Spinal cord (tissue), 10 donors: ENCODE measurements around the gene RAB11FIP4. TPM values are rescaled to one million over a fixed set of nuclear protein-coding genes. Genes with fewer than 3 reads are reported as not detected.
"Not testable (repeated sequence)": the region's sequence is repeated elsewhere in the genome, so short reads cannot be mapped to it uniquely, and the experiment has no call there.

ENCODE experiments used
- DNase-seq, 6 donors: peaks; one replicate each; pipeline versions ENCODE4 v3.0.0 to v3.0.0-alpha.2; 2013 to 2015; ENCODE audit warnings: low spot score in 6 of 6, low read depth in 4 of 6
- H3K27ac ChIP-seq: one replicate; pipeline ENCODE4 v1.5.1; 2013; ENCODE audit warnings: low read depth, low read length, control low read depth
- H3K27me3 ChIP-seq: one replicate; pipeline ENCODE4 v1.6.1; 2013; ENCODE audit warnings: low read length; ENCODE audit not compliant: control insufficient read depth, insufficient read depth
- H3K36me3 ChIP-seq: one replicate; pipeline ENCODE4 v1.6.1; 2013; ENCODE audit warnings: low read length; ENCODE audit not compliant: control insufficient read depth, insufficient read depth
- H3K4me1 ChIP-seq: one replicate; pipeline ENCODE4 v1.6.1; 2013; ENCODE audit warnings: low read length; ENCODE audit not compliant: control insufficient read depth, insufficient read depth
- H3K4me3 ChIP-seq: one replicate; pipeline ENCODE4 v1.5.1; 2013; ENCODE audit warnings: low read depth, low read length, control low read depth
- H3K9me3 ChIP-seq: one replicate; pipeline ENCODE4 v1.6.1; 2013; ENCODE audit warnings: low read length; ENCODE audit not compliant: control insufficient read depth, insufficient read depth
- WGBS: methylation state at CpG from one replicate; pipeline ENCODE4 v1.1.5; 2013; ENCODE audit warnings: missing lambda C conversion rate; ENCODE audit not compliant: insufficient coverage; 5-methylcytosine and 5-hydroxymethylcytosine counted together
- polyA plus RNA-seq, 2 donors: library from polyadenylated mRNA; unstranded; fragments of 120-200 nt; gene quantifications; one replicate each; pipeline ENCODE4 v1.2.1, GENCODE V29; 2013; ENCODE audit not compliant: insufficient read length in 2 of 2
- total RNA-seq, 2 donors: library from RNA; depleted of rRNA in 1 of 2; stranded (reverse); fragments of 120-200 nt in 1 of 2; fragments of >200 nt in 1 of 2; gene quantifications; one replicate each; pipeline versions ENCODE4 v1.2.3 to v1.2.4, GENCODE V29; 2013 to 2014
- donor health status: healthy.

Gene RAB11FIP4
- total and polyA plus RNA-seq, 4 donors, result 15.3 to 50.5 (median 40.1) TPM

- Histone ChIP-seq H3K4me3 (no peak overlapping the region), H3K9me3 (no peaks in the 10 kb centered on the region), H3K27ac (no peak overlapping the region), H3K36me3 (peaks cover 13% of the 10 kb centered on the region), H3K4me1 (peaks cover 8% of the 10 kb centered on the region), H3K27me3 (no peaks in the 10 kb centered on the region)
- WGBS, result no CpG with 5 or more reads among the region's 4 CpGs
- no peak for DNase-seq
Observed at GRCh38 chr17:31439716-31440115, 48.2 kb downstream of the RAB11FIP4 start.

DNA sequence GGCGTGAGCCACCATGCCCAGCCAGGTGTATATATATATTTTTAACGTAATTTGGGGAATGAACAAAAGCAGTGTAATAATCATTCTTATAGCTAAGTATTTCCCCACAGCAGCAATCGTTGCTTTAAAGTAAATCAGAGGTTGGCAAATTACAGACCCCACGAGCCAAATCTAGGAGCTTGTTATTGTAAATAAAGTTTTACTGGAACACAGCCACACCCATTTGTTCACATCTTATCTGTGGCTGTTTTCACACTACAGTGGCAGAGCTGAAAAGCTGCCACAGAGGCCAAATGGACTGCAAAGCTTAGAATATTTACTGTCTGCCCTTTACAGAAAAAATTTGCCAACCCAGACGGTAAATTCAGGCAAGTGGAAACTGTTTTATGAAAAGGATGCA, 50.8 kb downstream of the RAB11FIP4 start:
- DNase-seq, result no peak
- Histone ChIP-seq H3K4me3 (no peak overlapping the region), H3K36me3 (peaks cover 8% of the 10 kb centered on the region), H3K4me1 (peaks cover 4% of the 10 kb centered on the region), H3K27ac (no peak overlapping the region), H3K9me3 (no peaks in the 10 kb centered on the region), H3K27me3 (no peaks in the 10 kb centered on the region)
- 60% methylated on average over 1 of the region's 5 CpGs for WGBS

- no CpG with 5 or more reads among the region's 5 CpGs for WGBS
- H3K4me1 ChIP-seq, H3K4me3 ChIP-seq, H3K27ac ChIP-seq, DNase-seq, H3K9me3 ChIP-seq, H3K27me3 ChIP-seq, H3K36me3 ChIP-seq: not testable (repeated sequence)
Observed at GRCh38 chr17:31442856-31443255, 51.4 kb downstream of the RAB11FIP4 start.

- H3K27me3 ChIP-seq, result no peaks in the 10 kb centered on the region
- H3K36me3 ChIP-seq, result peaks cover 6% of the 10 kb centered on the region
- H3K4me3 ChIP-seq, result no peak overlapping the region
- no peaks in the 10 kb centered on the region for H3K9me3 ChIP-seq
- DNase-seq, result no peak
- WGBS, result 92% methylated on average over 6 of the region's 7 CpGs
- no peaks in the 10 kb centered on the region for H3K4me1 ChIP-seq
- H3K27ac ChIP-seq, result no peak overlapping the region
Observed at GRCh38 chr17:31443386-31443785, 51.9 kb downstream of the RAB11FIP4 start.

DNA sequence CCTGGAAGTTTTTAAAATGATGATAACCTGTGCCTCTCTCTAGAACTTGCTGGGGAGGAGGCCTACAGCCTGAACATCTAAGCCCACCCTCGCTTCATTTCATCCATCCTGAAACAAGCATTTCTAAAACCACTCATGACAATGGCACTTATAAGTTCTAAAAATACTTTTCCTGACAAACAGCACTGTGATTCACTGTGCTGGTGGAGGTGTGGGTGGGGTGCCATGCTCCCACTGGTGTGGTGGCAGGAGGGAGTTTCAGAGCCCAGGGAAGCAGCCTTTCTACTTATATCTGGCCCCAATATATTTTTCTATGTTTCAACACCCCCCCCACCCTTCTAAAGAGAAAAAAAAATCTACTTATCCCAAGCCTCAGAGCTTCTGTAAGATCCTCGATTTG, 52.6 kb downstream of the RAB11FIP4 start:
- Histone ChIP-seq H3K36me3 (peaks cover 3% of the 10 kb centered on the region), H3K4me3 (no peak overlapping the region), H3K4me1 (no peaks in the 10 kb centered on the region), H3K27me3 (no peaks in the 10 kb centered on the region), H3K9me3 (no peaks in the 10 kb centered on the region), H3K27ac (no peak overlapping the region)
- DNase-seq, result no peak
- WGBS, result no CpG with 5 or more reads among the region's 2 CpGs

DNA sequence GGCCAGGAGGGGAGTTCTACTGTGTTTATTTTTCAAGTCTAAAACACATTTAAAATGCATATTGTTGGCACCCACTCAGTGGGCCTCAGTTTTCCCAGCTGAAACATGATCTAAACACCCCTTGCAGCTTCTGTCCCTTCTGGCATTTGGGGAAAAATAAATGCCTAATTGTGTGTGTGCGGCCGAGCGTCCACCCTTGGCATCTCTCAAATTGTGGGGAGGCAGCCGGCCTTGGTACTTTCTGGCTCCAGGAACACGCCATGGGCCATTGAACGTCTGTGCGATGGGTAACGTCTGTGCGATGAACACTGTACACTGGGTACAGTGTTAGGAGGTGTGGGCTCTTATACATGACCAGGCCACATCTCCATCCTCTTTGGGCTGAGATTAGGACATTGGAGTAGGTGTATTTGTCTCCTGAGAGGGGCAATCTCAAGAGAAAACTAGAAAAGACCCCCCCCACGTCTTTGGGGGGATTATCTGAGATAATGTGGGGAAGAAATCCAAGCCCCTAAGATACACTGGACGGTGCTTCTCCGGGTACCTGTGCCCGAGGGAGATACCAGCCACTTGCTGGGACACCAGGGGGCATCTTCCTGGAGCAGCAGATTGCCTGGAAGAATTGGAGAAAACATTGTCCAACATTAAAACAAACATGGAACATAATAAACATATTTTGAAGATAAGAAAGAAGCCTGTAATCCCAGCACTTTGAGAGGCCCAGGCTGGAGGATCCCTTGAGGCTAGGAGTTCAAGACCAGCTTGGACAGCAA, 54.9 kb downstream of the RAB11FIP4 start:
- Histone ChIP-seq H3K4me1 (no peaks in the 10 kb centered on the region), H3K36me3 (peaks cover 3% of the 10 kb centered on the region), H3K27ac (no peak overlapping the region), H3K4me3 (no peak overlapping the region), H3K27me3 (no peaks in the 10 kb centered on the region), H3K9me3 (no peaks in the 10 kb centered on the region)
- peak in 2 of 6 donors; percentile 21 to 33 for DNase-seq
- WGBS, result 68% methylated on average over 8 of the region's 13 CpGs

DNA sequence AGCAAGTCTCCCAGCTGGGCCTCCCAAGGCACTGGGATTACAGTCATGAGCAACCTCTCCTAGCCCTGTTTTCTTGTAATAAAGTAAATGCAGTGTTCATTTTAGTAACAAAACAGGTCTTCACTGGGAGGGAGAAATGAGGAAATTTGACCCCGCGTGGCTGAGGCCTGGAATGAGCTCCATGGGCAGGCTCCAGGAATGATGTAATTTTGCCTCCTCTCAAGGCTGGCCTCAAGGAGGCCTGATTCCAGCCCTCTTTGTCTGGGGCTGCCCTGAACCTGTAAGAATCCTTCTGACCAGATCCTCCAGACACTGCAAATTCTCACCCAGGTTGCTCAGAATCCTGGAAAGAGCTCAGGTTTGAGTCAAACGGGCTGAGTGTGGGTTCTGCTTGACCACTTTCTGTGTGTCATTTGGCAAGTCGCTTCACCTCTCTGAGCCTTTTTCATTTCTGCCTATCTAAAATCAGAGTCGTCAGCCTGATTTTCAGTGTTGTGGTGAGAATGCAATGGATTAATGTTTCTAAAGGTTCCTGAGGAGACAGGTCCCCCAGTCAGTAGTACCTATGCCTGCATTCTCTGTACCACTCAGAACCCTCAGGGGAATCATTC, 57.1 kb downstream of the RAB11FIP4 start:
- DNase-seq, result no peak
- Histone ChIP-seq H3K9me3 (no peaks in the 10 kb centered on the region), H3K36me3 (peaks cover 3% of the 10 kb centered on the region), H3K4me3 (no peak overlapping the region), H3K27me3 (no peaks in the 10 kb centered on the region), H3K4me1 (no peaks in the 10 kb centered on the region), H3K27ac (no peak overlapping the region)
- WGBS, result 92% methylated on average over 3 of the region's 5 CpGs

DNA sequence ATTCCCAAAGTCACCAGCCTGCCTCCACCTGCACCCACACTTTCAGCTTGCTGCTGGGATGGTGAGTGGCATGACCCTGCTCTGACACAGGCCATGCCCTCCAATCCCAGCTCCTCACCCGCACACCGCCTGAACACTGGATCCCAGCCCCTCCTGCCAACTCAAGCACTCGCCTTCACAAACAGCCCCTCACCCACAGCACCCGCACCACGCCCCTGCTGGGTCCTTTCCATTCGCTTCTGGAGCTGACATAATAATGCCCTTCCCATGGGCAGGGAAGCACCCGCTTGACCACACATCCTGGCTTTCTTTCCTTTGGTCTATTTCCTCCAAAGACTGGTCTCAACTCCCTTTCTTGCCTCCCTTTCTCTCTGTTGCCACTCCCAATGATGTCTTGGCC, 57.6 kb downstream of the RAB11FIP4 start:
- WGBS, result 81% methylated on average over 7 of the region's 7 CpGs
- H3K9me3 ChIP-seq, result no peaks in the 10 kb centered on the region
- H3K27ac ChIP-seq, result no peak overlapping the region
- no peaks in the 10 kb centered on the region for H3K4me1 ChIP-seq
- no peaks in the 10 kb centered on the region for H3K27me3 ChIP-seq
- H3K36me3 ChIP-seq, result peaks cover 3% of the 10 kb centered on the region
- no peak overlapping the region for H3K4me3 ChIP-seq
- no peak for DNase-seq

GRCh38 chr17:31449746-31450145, 58.3 kb downstream of the RAB11FIP4 start:
- DNase-seq, result no peak
- peaks cover 3% of the 10 kb centered on the region for H3K36me3 ChIP-seq
- no peak overlapping the region for H3K4me3 ChIP-seq
- 67% methylated on average over 1 of the region's 3 CpGs for WGBS
- no peaks in the 10 kb centered on the region for H3K9me3 ChIP-seq
- no peaks in the 10 kb centered on the region for H3K4me1 ChIP-seq
- H3K27ac ChIP-seq, result no peak overlapping the region
- no peaks in the 10 kb centered on the region for H3K27me3 ChIP-seq

- no peaks in the 10 kb centered on the region for H3K27me3 ChIP-seq
- H3K27ac ChIP-seq, result no peak overlapping the region
- DNase-seq, result no peak
- no peaks in the 10 kb centered on the region for H3K4me1 ChIP-seq
- H3K9me3 ChIP-seq, result no peaks in the 10 kb centered on the region
- peaks cover 3% of the 10 kb centered on the region for H3K36me3 ChIP-seq
- 67% methylated on average over 4 of the region's 4 CpGs for WGBS
- H3K4me3 ChIP-seq, result no peak overlapping the region
Observed at GRCh38 chr17:31452101-31452500, 60.6 kb downstream of the RAB11FIP4 start.
